Temporal lobe (tissue), 2 donors: ENCODE measurements around the gene HTR3C. TPM values are rescaled to one million over a fixed set of nuclear protein-coding genes. Genes with fewer than 3 reads are reported as not detected.

Experiments
- small RNA-seq: library from RNA; depleted of rRNA; stranded (forward); fragments of <200 nt; gene quantifications from one replicate; pipeline ENCODE3, GENCODE V24; 2014; ENCODE audit warnings: low replicate concordance
- total RNA-seq: library from RNA; depleted of rRNA; stranded (reverse); fragments of >200 nt; gene quantifications from one replicate; pipeline ENCODE4 v1.2.3, GENCODE V29; 2014

HTR3C gene
- total RNA-seq, 1 donor from 2014 or later, result not detected

Small RNA genes lying within 50 kb of the gene (small RNA-seq; reads per million reads assigned to genes)
- gene RF00019, result not detected

Other genes with a start within 250 kb of the HTR3C start
- gene MAP6D1, start 227.5 kb upstream of the HTR3C start, total RNA-seq, result 5.2 TPM
- 17.7 TPM for gene PARL, start 168.2 kb upstream of the HTR3C start, total RNA-seq
- 37.1 TPM for gene ABCC5, start 35.2 kb upstream of the HTR3C start, total RNA-seq
- gene HTR3D, start 21.3 kb upstream of the HTR3C start, total RNA-seq, result not detected
- not detected for gene HTR3E, start 44.0 kb downstream of the HTR3C start, total RNA-seq
- 29.7 TPM for gene EIF2B5, start 82.3 kb downstream of the HTR3C start, total RNA-seq
- gene DVL3, start 102.3 kb downstream of the HTR3C start, total RNA-seq, result 28.0 TPM
- gene AP2M1, start 121.8 kb downstream of the HTR3C start, total RNA-seq, result 228 TPM
- 38.4 TPM for gene ABCF3, start 133.2 kb downstream of the HTR3C start, total RNA-seq
- gene VWA5B2, start 176.5 kb downstream of the HTR3C start, total RNA-seq, result 1.7 TPM
- gene ALG3, start 195.9 kb downstream of the HTR3C start, total RNA-seq, result 5.4 TPM
- gene EEF1AKMT4, start 196.6 kb downstream of the HTR3C start, total RNA-seq, result 0.49 TPM
- 3.0 TPM for gene CAMK2N2, start 208.5 kb downstream of the HTR3C start, total RNA-seq
- 2.7 TPM for gene ECE2, start 223.0 kb downstream of the HTR3C start, total RNA-seq
- 207 TPM for gene PSMD2, start 246.2 kb downstream of the HTR3C start, total RNA-seq